HG03520 (cell line): ENCODE measurements around the gene TIMM8B.
"Not testable (repeated sequence)": the region's sequence is repeated elsewhere in the genome, so short reads cannot be mapped to it uniquely, and the experiment has no call there.

Experiments used
- ATAC-seq: cut with Tn5 transposase; IDR thresholded peaks from one replicate; pipeline ENCODE4 v1.9.1; 2021; ENCODE audit warnings: mild to moderate bottlenecking, moderate library complexity; ENCODE audit not compliant: unreplicated experiment

TIMM8B gene

GRCh38 chr11:112086422-112087191, at the start of gene TIMM8B, which contains the start of gene SDHD:
Gene TIMM8B, minus strand, starts transcription at chr11:112086756. Its CDS starts 33 bp downstream, at chr11:112086723.
Gene SDHD, plus strand, starts transcription at chr11:112086873. Its CDS starts 35 bp downstream, at chr11:112086908.
- peak; percentile 84 for ATAC-seq

GRCh38 chr11:112134473-112134872, 47.9 kb upstream of the TIMM8B start:
- no peak for ATAC-seq

GRCh38 chr11:112132737-112133136, 46.2 kb upstream of the TIMM8B start:
- ATAC-seq, result no peak

- no peak for ATAC-seq
These were observed 43.1 kb upstream of the TIMM8B start for GRCh38 chr11:112129656-112130055.

GRCh38 chr11:112128483-112129121, 42.0 kb upstream of the TIMM8B start:
- ATAC-seq, result no peak

- ATAC-seq, result no peak
These were observed 40.5 kb upstream of the TIMM8B start for GRCh38 chr11:112127056-112127455.

GRCh38 chr11:112123129-112123528, 36.6 kb upstream of the TIMM8B start:
- no peak for ATAC-seq

- no peak for ATAC-seq
These were observed 35.5 kb upstream of the TIMM8B start for GRCh38 chr11:112121981-112122615.

- ATAC-seq, result no peak
These were observed 31.6 kb upstream of the TIMM8B start for GRCh38 chr11:112118176-112118575.

- ATAC-seq, result no peak
These were observed 28.8 kb upstream of the TIMM8B start for GRCh38 chr11:112115386-112115785.

- ATAC-seq, result no peak
These were observed 27.9 kb upstream of the TIMM8B start for GRCh38 chr11:112114460-112114859.

GRCh38 chr11:112113539-112114457, 27.2 kb upstream of the TIMM8B start:
- ATAC-seq, result no peak

- ATAC-seq, result no peak
These were observed 19.5 kb upstream of the TIMM8B start for GRCh38 chr11:112106070-112106469.

- no peak for ATAC-seq
These were observed 16.9 kb upstream of the TIMM8B start for GRCh38 chr11:112103446-112103845.

GRCh38 chr11:112100462-112100861, 13.9 kb upstream of the TIMM8B start:
- ATAC-seq, result no peak

- no peak for ATAC-seq
These were observed 11.4 kb upstream of the TIMM8B start for GRCh38 chr11:112097734-112098528.

- no peak for ATAC-seq
These were observed 9.6 kb upstream of the TIMM8B start for GRCh38 chr11:112096194-112096593.

- ATAC-seq, result not testable (repeated sequence)
These were observed 8.7 kb upstream of the TIMM8B start for GRCh38 chr11:112095302-112095701.

GRCh38 chr11:112087212-112087611, 656 bp upstream of the TIMM8B start:
- ATAC-seq, result no peak
